CD4-positive, alpha-beta T cell treated with Interleukin-15 for 4 hours (primary cell): ENCODE results near the gene LILRA6.
"Not testable (repeated sequence)": the region's sequence is repeated elsewhere in the genome, so short reads cannot be mapped to it uniquely, and the experiment has no call there.

ENCODE experiments used
- DNase-seq: peaks from one replicate; pipeline ENCODE4 v3.0.0-alpha.2; 2020; ENCODE audit warnings: low spot score

LILRA6 gene

GRCh38 chr19:54231077-54231931 lies 11.3 kb downstream of the LILRA6 start:
- peak; percentile 84 for DNase-seq

DNA sequence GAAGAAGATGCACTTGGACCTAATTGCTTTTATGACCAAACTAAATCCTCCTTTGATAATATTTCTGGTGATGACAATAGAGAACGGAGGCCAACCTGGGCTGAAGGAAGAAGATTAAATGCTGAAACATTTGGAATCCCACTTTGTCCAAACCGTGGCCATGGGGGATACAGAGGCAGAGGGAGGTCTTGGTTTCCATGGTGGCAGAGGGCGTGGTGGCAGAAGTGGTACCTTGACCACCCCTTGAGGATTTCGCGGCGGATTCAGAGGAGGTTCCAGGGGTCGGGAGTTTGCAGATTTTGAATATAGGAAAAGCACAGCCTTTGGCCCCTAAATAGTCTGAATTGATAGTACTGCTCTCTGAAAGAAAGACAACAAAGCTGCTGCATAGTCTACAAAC lies 12.6 kb downstream of the LILRA6 start:
- no peak for DNase-seq

GRCh38 chr19:54229146-54229545 lies 13.4 kb downstream of the LILRA6 start:
- no peak for DNase-seq

GRCh38 chr19:54224619-54225018 lies 18.0 kb downstream of the LILRA6 start:
- not testable (repeated sequence) for DNase-seq

- not testable (repeated sequence) for DNase-seq
These were observed 18.7 kb downstream of the LILRA6 start for GRCh38 chr19:54223937-54224281.

- not testable (repeated sequence) for DNase-seq
These were observed 19.2 kb downstream of the LILRA6 start for GRCh38 chr19:54223277-54223936.

DNA sequence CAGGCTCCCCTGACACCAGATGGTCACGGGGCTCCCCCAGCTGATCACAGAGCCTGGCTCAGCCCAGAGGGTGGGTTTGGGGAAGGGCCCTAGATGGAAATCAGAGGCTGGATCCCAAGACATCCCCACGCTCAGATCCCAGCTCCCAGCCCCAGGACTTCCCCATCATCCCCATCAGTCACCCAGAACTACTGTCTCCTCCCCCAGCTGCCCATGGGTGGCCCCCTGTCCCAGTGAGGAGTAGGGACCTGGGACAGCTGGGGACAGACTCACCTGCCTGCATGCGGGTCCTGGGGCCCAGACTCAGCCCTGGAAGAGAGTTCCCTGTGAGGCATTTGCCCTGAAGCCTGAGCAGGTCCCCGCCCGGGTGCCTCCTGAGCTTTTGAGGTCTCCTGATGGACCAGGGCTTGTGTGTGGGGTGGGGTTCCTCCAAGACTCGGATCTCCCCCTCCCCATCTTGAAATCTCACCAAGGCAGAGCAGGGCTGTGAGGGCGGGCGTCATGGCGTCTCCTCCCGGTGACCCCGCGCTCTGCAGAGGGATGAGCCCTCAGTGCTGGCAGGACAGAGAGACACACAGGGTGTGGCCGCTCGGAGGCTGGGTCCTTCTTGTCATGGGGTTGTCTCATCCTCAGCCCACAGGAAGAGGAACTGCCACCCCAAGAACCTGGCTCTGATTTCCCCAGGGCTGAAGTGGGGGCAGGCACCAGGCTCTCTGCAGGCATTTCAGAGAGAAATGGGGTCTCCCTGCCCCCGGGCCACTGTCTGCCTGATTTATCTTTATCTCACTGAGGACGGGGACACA lies 19.9 kb downstream of the LILRA6 start, which contains the start of gene LILRB3:
LILRB3 (minus strand) TSS at position 534 of the 803 bp plus-strand sequence; CDS start at position 503, 31 bp downstream.
- DNase-seq: not testable (repeated sequence)

- not testable (repeated sequence) for DNase-seq
These were observed 20.6 kb downstream of the LILRA6 start for GRCh38 chr19:54221947-54222346.

GRCh38 chr19:54219702-54220101 lies 22.9 kb downstream of the LILRA6 start:
- DNase-seq: not testable (repeated sequence)

- no peak for DNase-seq
These were observed 23.5 kb downstream of the LILRA6 start for GRCh38 chr19:54218960-54219661.

DNA sequence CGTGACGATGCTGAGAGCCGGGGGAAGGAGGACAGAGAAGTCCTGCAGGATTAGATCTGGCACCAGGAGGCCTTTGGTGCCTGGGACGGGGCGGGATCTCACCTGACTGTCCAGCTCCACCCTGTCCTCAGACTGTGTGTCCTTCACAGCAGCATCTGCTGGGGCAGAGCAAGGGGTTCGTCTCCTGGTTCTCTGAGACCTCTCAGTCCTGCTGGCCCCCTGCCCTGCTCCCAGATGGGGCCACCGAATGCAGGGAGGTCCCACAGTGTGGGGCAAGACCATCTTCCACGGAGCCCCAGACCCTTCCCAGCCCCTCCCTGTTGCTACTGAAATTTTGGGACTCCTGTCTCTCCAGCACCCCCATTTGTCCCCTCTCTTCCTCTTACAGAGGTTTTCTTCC lies 24.3 kb downstream of the LILRA6 start:
- no peak for DNase-seq

- DNase-seq: not testable (repeated sequence)
These were observed 24.9 kb downstream of the LILRA6 start for GRCh38 chr19:54217517-54218247.

GRCh38 chr19:54216869-54217268 lies 25.7 kb downstream of the LILRA6 start:
- DNase-seq: no peak

DNA sequence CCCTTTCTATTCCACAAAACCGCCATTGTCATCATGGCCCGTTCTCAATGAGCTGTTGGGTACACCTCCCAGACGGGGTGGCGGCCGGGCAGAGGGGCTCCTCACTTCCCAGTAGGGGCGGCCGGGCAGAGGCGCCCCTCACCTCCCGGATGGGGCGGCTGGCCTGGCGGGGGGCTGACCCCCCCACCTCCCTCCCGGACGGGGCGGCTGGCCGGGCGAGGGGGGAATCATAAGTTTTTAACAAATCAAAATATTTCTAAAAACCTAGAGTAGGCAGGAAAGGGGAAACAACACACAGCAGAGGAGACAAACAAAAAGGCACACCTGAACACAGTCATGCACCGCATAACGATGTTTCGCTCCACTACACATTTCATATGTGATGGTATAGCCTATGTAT lies 27.9 kb downstream of the LILRA6 start:
- not testable (repeated sequence) for DNase-seq

GRCh38 chr19:54214217-54214616 lies 28.4 kb downstream of the LILRA6 start:
- not testable (repeated sequence) for DNase-seq

DNA sequence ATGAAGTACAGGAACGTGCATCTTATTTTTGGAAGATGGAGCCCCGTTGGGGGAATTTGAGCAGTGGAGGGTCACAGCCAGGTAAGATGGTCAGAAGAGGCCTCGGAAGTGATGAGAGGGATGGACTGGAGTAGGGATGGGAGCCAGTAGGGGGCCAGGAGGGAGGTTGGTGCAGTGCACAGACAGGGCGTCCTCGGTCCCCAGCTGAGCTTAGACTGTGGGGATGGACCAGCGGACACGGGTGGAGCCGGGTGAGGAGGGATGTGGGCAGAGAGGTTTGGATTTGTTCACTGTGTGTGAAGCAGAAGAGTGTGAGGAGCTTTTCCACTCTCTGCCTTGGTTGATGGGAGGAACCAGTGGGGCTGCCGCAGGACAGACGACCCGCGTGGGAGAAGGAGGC lies 31.4 kb downstream of the LILRA6 start:
- no peak for DNase-seq

DNA sequence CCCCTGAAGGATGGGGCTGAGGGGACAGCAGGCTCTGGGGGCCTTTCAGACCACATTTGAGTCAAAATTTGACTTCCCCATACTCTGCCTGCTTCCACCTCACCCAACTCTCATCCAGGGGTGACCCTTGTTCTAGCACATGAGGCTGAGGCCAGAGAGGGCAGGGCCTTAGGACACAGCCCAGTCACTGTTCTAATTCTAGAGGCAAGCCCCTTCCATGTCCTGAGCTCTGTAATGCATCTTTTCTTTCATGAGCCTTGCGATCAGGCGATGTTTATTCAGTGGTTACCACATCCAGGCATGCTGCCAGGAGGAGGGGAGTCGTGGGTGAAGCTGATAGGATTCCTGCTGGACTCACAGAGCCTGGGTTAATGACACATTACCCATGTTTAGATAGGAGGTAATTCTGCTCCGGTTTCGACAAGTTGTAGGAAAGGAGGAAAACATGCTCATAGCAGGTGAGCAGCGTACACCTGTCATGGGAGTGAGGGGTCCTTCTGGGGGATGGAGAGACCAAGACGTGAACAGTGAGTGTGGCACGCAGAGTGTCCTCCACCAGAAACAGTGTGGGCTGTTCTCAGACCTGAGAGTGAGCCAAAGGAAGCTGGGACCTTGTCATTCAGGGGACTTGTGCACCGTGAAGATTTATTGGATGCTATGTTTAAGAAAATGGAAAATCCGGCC lies 32.6 kb downstream of the LILRA6 start:
- DNase-seq: peak; percentile 12

GRCh38 chr19:54209058-54209810 lies 33.4 kb downstream of the LILRA6 start:
- no peak for DNase-seq

- DNase-seq: no peak
These were observed 33.9 kb downstream of the LILRA6 start for GRCh38 chr19:54208784-54209057.
